Fibroblast of mammary gland (primary cell): ENCODE results near the gene VSTM1.

Source experiments
- DNase-seq: peaks from one replicate; pipeline ENCODE4 v3.0.0-alpha.2; 2010; ENCODE audit warnings: low read depth
- H3K4me3 ChIP-seq: 2 replicates; pipeline ENCODE4 v1.5.1; 2011; ENCODE audit warnings: low read depth, mild to moderate bottlenecking, low read length, moderate library complexity; ENCODE audit not compliant: control insufficient read depth
- TF ChIP-seq, protein P1 (sequence below): conservative IDR thresholded peaks from 2 replicates; pipeline ENCODE4 v1.5.1; 2011; ENCODE audit warnings: low read depth, low read length, inconsistent platforms; ENCODE audit not compliant: control insufficient read depth, insufficient read depth

VSTM1 gene

DNA sequence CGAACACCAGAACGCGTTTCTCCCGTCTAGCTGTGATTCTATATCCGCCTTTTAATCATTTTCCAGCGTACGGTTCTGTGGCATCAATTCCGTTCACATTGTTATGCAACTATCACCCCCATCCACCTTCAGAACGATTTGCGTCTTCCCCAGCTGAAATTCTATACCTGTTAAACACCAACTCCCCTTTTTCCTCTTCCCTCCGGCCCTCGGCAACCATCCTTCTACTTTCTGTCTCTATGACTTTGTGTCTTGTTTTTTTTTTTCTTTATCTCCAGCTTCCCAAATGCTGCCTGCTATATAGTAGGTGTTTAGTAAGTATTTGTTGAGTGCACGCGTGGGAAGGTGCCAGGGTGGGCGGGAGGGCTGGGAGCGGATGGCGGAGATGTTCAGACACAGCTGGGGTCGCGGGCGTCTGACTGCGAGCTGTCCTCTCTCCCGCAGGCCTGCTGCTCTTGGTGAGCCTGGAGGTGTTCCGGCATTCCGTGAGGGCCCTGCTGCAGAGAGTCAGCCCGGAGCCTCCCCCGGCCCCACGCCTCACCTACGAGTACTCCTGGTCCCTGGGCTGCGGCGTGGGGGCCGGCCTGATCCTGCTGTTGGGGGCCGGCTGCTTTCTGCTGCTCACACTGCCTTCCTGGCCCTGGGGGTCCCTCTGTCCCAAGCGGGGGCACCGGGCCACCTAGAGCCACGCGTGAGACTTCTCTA lies 52.0 kb downstream of the VSTM1 start:
- DNase-seq: no peak
- H3K4me3 ChIP-seq: no peak overlapping the region
- TF ChIP-seq, protein P1, sequence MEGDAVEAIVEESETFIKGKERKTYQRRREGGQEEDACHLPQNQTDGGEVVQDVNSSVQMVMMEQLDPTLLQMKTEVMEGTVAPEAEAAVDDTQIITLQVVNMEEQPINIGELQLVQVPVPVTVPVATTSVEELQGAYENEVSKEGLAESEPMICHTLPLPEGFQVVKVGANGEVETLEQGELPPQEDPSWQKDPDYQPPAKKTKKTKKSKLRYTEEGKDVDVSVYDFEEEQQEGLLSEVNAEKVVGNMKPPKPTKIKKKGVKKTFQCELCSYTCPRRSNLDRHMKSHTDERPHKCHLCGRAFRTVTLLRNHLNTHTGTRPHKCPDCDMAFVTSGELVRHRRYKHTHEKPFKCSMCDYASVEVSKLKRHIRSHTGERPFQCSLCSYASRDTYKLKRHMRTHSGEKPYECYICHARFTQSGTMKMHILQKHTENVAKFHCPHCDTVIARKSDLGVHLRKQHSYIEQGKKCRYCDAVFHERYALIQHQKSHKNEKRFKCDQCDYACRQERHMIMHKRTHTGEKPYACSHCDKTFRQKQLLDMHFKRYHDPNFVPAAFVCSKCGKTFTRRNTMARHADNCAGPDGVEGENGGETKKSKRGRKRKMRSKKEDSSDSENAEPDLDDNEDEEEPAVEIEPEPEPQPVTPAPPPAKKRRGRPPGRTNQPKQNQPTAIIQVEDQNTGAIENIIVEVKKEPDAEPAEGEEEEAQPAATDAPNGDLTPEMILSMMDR: no peak

DNA sequence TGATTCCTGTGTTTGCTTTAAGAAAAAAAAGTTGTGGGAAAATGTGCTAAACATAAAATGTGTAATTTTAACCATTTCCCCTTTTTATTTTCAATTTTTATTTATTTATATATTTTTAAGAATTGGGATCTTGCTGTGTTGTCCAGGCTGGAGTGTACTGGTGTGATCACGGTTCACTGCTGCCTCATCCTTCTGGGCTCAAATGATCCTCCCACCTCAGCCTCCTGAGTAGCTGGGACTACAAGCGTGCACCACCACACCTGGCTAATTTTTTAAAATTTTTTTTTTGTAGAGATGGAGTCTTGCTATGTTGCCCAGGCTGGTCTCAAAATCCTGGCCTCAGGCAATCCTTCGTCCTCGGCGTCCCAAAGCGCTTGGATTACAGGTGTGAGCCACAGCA lies 53.2 kb downstream of the VSTM1 start:
- no peak overlapping the region for H3K4me3 ChIP-seq
- DNase-seq: no peak
- TF ChIP-seq, protein P1: no peak

DNA sequence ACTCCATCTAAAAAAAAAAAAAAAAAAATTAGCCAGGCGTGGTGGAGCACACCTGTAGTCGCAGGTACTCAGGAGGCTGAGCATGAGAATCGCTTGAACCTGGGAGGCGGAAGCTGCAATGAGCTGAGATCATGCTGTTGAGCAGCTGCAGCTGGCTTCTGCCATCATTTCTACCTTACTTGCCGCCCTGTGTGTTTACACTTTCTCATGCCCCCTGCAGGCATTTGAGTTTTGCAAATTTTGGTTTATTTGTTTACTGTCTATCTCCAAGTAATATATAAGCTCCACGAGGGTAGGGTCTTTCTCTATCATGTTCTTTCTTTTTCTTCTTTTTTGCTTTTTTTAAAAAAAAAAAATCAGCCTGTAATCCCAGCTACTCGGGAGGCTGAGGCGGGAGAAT lies 54.3 kb downstream of the VSTM1 start:
- DNase-seq: no peak
- H3K4me3 ChIP-seq: no peak overlapping the region
- TF ChIP-seq, protein P1: no peak

DNA sequence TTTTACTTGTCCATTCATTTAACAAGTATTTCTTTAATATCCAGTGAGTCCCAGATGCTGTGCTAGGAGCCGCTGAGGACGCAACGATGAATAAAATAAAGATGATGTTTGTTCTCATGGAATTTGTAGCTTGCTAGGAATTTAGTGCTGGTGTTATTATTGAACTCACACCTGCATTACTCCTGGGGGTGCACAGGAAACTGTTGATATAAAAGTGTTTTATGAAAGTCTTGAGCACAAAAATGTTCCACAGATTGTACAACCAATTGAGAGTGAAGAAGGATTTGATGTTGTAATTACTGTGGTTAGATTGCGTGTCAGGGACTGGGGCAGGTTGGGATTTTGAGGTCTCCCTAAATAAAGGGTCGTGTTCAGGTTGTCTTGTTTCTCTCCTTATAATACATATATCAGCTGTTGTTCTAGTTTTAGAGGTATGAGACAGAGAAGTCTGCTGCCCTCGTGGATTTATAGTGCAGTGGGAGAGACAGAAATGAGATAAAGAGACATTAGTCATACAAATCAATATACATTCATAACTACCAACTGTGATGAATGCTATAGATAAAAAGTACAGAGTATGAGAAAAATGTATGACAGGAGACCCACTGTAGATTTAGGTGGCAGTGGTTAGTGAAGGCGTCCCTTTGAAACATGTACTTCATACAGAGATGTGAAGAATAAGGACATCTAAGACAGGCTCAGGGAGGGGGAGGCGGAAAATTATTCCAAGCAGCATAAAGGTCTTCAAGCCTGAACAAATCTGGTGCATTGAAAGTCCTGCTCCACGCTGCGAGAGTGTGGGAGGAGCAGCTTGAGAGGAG lies 61.0 kb downstream of the VSTM1 start:
- H3K4me3 ChIP-seq: no peak overlapping the region
- TF ChIP-seq, protein P1: no peak
- no peak for DNase-seq

DNA sequence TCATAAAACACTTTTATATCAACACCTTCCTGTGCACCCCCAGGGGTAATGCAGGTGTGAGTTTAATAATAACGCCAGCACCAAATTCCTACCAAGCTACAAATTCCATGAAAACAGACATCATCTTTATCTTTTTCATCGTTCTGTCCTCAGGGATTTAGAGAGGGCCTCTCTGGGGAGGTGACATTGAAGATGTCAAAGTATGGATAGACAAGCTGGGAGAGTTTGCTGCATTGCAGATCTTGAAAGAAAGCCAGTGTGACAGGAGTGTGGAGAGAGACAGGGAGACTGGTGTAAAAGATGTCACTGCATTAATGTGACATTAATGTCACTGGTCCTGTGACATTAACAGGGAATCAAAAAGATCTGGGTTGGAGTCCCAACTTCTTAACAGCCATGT lies 62.2 kb downstream of the VSTM1 start:
- DNase-seq: no peak
- TF ChIP-seq, protein P1: no peak

DNA sequence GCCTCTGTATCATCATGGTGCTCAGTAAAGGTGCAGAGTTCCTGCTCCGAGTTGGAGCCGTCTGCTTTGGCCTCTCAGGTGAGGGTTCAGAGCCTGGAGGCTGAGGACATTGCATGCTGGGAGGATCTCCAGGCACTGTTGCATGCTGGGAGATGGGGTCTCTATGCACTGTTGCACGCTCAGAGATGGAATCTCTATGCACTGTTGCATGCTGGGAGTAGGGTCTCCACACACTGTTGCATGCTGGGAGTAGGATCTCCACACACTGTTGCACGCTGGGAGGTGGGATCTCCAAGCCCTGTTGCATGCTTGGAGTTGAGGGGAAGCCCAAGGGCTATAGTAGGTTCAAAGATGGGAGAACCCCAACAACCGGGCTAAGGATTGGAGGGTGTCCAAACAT lies 64.0 kb downstream of the VSTM1 start:
- no peak for DNase-seq
- TF ChIP-seq, protein P1: no peak

More for the DNA sequence above, 62.2 kb downstream of the VSTM1 start:
- H3K4me3 ChIP-seq: no peak overlapping the region

More for the DNA sequence above, 64.0 kb downstream of the VSTM1 start:
- H3K4me3 ChIP-seq: no peak overlapping the region
